ENCODE measurements around the gene SMYD3.

DNA sequence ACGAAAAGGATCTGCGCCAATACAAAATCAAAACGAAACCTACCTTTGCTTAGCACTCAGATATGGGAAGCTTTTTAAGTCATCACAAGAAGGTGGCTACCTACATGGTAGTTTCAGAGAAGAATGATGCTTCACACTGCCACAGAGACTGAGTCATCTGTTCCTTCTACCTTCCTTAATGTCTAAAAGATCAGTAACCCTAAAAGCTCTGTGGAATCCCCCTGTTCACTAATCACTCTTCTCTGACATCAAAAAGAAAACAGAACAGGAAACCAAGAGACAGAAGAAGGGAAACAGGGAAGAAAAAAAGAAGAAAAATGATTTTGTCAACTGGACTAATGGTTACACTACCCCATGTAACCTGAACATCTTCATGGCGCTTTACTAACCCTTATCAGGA lies 177.2 kb downstream of the SMYD3 start:
- TF ChIP-seq POLR2AphosphoS5 (IDR thresholded peaks at IDR 0.05; ENCODE audit: low read depth, low read length) (no peak), SIN3A (IDR thresholded peaks at IDR 0.05; ENCODE audit: borderline replicate concordance, insufficient read depth, low read length) (no peak), FOXP2 (optimal IDR thresholded peaks at IDR 0.05; ENCODE audit: borderline replicate concordance, extremely low read depth, extremely low read length, insufficient read depth) (no peak), TAF1 (IDR thresholded peaks at IDR 0.05; ENCODE audit: borderline replicate concordance, insufficient read depth, low read length) (no peak)
- TF ChIP-seq, protein P1, sequence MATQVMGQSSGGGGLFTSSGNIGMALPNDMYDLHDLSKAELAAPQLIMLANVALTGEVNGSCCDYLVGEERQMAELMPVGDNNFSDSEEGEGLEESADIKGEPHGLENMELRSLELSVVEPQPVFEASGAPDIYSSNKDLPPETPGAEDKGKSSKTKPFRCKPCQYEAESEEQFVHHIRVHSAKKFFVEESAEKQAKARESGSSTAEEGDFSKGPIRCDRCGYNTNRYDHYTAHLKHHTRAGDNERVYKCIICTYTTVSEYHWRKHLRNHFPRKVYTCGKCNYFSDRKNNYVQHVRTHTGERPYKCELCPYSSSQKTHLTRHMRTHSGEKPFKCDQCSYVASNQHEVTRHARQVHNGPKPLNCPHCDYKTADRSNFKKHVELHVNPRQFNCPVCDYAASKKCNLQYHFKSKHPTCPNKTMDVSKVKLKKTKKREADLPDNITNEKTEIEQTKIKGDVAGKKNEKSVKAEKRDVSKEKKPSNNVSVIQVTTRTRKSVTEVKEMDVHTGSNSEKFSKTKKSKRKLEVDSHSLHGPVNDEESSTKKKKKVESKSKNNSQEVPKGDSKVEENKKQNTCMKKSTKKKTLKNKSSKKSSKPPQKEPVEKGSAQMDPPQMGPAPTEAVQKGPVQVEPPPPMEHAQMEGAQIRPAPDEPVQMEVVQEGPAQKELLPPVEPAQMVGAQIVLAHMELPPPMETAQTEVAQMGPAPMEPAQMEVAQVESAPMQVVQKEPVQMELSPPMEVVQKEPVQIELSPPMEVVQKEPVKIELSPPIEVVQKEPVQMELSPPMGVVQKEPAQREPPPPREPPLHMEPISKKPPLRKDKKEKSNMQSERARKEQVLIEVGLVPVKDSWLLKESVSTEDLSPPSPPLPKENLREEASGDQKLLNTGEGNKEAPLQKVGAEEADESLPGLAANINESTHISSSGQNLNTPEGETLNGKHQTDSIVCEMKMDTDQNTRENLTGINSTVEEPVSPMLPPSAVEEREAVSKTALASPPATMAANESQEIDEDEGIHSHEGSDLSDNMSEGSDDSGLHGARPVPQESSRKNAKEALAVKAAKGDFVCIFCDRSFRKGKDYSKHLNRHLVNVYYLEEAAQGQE (IDR thresholded peaks at IDR 0.05; ENCODE audit: insufficient read depth in 1 of 2, low read depth in 2 of 2, low read length in 2 of 2), result no peak
